Neuron (in vitro differentiated cells): ENCODE measurements around the gene CEP192.
"Not testable (repeated sequence)": the region's sequence is repeated elsewhere in the genome, so short reads cannot be mapped to it uniquely, and the experiment has no call there.

Experiments
- H2AFZ ChIP-seq: one replicate; pipeline ENCODE4 v1.6.1; 2013; ENCODE audit warnings: low read depth, mild to moderate bottlenecking, inconsistent platforms, low read length, moderate library complexity
- H3K27me3 ChIP-seq: one replicate; pipeline ENCODE4 v1.6.1; 2013; ENCODE audit warnings: low read length; ENCODE audit not compliant: insufficient read depth
- H3K36me3 ChIP-seq: one replicate; pipeline ENCODE4 v1.6.1; 2013; ENCODE audit warnings: low read length; ENCODE audit not compliant: insufficient read depth
- H3K4me1 ChIP-seq: one replicate; pipeline ENCODE4 v1.6.1; 2013; ENCODE audit warnings: low read length; ENCODE audit not compliant: insufficient read depth
- H3K4me3 ChIP-seq: 2 replicates; pipeline ENCODE4 v1.5.1; 2013; ENCODE audit warnings: mild to moderate bottlenecking, low read length, moderate library complexity
- H3K9me3 ChIP-seq: one replicate; pipeline ENCODE4 v1.6.1; 2013; ENCODE audit warnings: low read length

Gene CEP192

GRCh38 chr18:12996661-12997292 lies 5.6 kb downstream of the CEP192 start:
- Histone ChIP-seq H3K4me3 (no peak overlapping the region), H2AFZ (no peak overlapping the region)

GRCh38 chr18:12997330-12997729 lies 6.2 kb downstream of the CEP192 start:
- not testable (repeated sequence) for H3K4me1 ChIP-seq, H3K27me3 ChIP-seq, H3K4me3 ChIP-seq, H2AFZ ChIP-seq, H3K36me3 ChIP-seq, H3K9me3 ChIP-seq

More at GRCh38 chr18:12996661-12997292, 5.6 kb downstream of the CEP192 start:
- H3K9me3 ChIP-seq, result no peaks in the 10 kb centered on the region
- H3K27me3 ChIP-seq, result no peaks in the 10 kb centered on the region
- peaks cover 9% of the 10 kb centered on the region for H3K4me1 ChIP-seq
- peaks cover 7% of the 10 kb centered on the region for H3K36me3 ChIP-seq

GRCh38 chr18:12998332-12999060 lies 7.3 kb downstream of the CEP192 start:
- Histone ChIP-seq H3K9me3 (no peaks in the 10 kb centered on the region), H3K27me3 (no peaks in the 10 kb centered on the region), H3K36me3 (peaks cover 16% of the 10 kb centered on the region), H3K4me1 (no peaks in the 10 kb centered on the region), H2AFZ (no peak overlapping the region), H3K4me3 (no peak overlapping the region)

GRCh38 chr18:13003466-13003896 lies 12.3 kb downstream of the CEP192 start:
- Histone ChIP-seq H3K9me3 (no peaks in the 10 kb centered on the region), H2AFZ (no peak overlapping the region), H3K4me3 (no peak overlapping the region), H3K27me3 (no peaks in the 10 kb centered on the region), H3K36me3 (peaks cover 38% of the 10 kb centered on the region), H3K4me1 (no peaks in the 10 kb centered on the region)

- no peaks in the 10 kb centered on the region for H3K27me3 ChIP-seq
- no peaks in the 10 kb centered on the region for H3K9me3 ChIP-seq
- H2AFZ ChIP-seq, result no peak overlapping the region
- H3K36me3 ChIP-seq, result peaks cover 46% of the 10 kb centered on the region
- no peaks in the 10 kb centered on the region for H3K4me1 ChIP-seq
- no peak overlapping the region for H3K4me3 ChIP-seq
Measured at GRCh38 chr18:13004396-13004795, 13.2 kb downstream of the CEP192 start.

- Histone ChIP-seq H3K4me1 (no peaks in the 10 kb centered on the region), H3K9me3 (no peaks in the 10 kb centered on the region), H2AFZ (no peak overlapping the region), H3K4me3 (no peak overlapping the region), H3K36me3 (peaks cover 53% of the 10 kb centered on the region), H3K27me3 (no peaks in the 10 kb centered on the region)
Measured at GRCh38 chr18:13005289-13005688, 14.1 kb downstream of the CEP192 start.

- peaks cover 54% of the 10 kb centered on the region for H3K36me3 ChIP-seq
- H3K4me3 ChIP-seq, result no peak overlapping the region
- no peaks in the 10 kb centered on the region for H3K9me3 ChIP-seq
- no peaks in the 10 kb centered on the region for H3K4me1 ChIP-seq
- no peak overlapping the region for H2AFZ ChIP-seq
- H3K27me3 ChIP-seq, result no peaks in the 10 kb centered on the region
Measured at GRCh38 chr18:13006531-13007247, 15.5 kb downstream of the CEP192 start.

- Histone ChIP-seq H3K4me3 (no peak overlapping the region), H3K36me3 (peaks cover 54% of the 10 kb centered on the region), H3K27me3 (no peaks in the 10 kb centered on the region), H3K9me3 (no peaks in the 10 kb centered on the region), H2AFZ (no peak overlapping the region), H3K4me1 (no peaks in the 10 kb centered on the region)
Measured at GRCh38 chr18:13007248-13007560, 16.0 kb downstream of the CEP192 start.

GRCh38 chr18:13011719-13012118 lies 20.6 kb downstream of the CEP192 start:
- Histone ChIP-seq H3K36me3 (peaks cover 70% of the 10 kb centered on the region), H3K27me3 (no peaks in the 10 kb centered on the region), H3K4me1 (no peaks in the 10 kb centered on the region), H3K9me3 (no peaks in the 10 kb centered on the region), H2AFZ (no peak overlapping the region), H3K4me3 (no peak overlapping the region)

GRCh38 chr18:13014232-13014631 lies 23.1 kb downstream of the CEP192 start:
- Histone ChIP-seq H3K27me3 (no peaks in the 10 kb centered on the region), H3K4me1 (no peaks in the 10 kb centered on the region), H2AFZ (no peak overlapping the region), H3K9me3 (no peaks in the 10 kb centered on the region), H3K4me3 (no peak overlapping the region), H3K36me3 (peaks cover 80% of the 10 kb centered on the region)

- Histone ChIP-seq H3K4me1 (no peaks in the 10 kb centered on the region), H3K27me3 (no peaks in the 10 kb centered on the region), H3K4me3 (no peak overlapping the region), H3K9me3 (no peaks in the 10 kb centered on the region), H3K36me3 (peaks cover 78% of the 10 kb centered on the region), H2AFZ (no peak overlapping the region)
Measured at GRCh38 chr18:13014818-13015217, 23.7 kb downstream of the CEP192 start.

GRCh38 chr18:13017247-13017875 lies 26.2 kb downstream of the CEP192 start:
- Histone ChIP-seq H3K4me3 (no peak overlapping the region), H3K4me1 (no peaks in the 10 kb centered on the region), H3K36me3 (peaks cover 88% of the 10 kb centered on the region), H3K27me3 (no peaks in the 10 kb centered on the region), H2AFZ (no peak overlapping the region), H3K9me3 (no peaks in the 10 kb centered on the region)

- Histone ChIP-seq H3K4me1 (no peaks in the 10 kb centered on the region), H3K36me3 (peaks cover 80% of the 10 kb centered on the region), H2AFZ (no peak overlapping the region), H3K27me3 (no peaks in the 10 kb centered on the region), H3K4me3 (no peak overlapping the region), H3K9me3 (no peaks in the 10 kb centered on the region)
Measured at GRCh38 chr18:13018374-13018773, 27.2 kb downstream of the CEP192 start.
